WI38 (cell line): ENCODE data around the gene PPARG.

Experiments used
- H3K4me3 ChIP-seq: 2 replicates; pipeline ENCODE4 v1.5.1; 2011; ENCODE audit warnings: low read depth, mild to moderate bottlenecking, control low read depth, low read length
- TF ChIP-seq, protein P1 (sequence below): IDR thresholded peaks from 2 replicates; pipeline ENCODE4 v1.5.1; 2012; ENCODE audit warnings: low read depth, mild to moderate bottlenecking, control low read depth, low read length

PPARG gene

GRCh38 chr3:12312010-12312409, 23.1 kb downstream of the PPARG start:
- TF ChIP-seq, protein P1, sequence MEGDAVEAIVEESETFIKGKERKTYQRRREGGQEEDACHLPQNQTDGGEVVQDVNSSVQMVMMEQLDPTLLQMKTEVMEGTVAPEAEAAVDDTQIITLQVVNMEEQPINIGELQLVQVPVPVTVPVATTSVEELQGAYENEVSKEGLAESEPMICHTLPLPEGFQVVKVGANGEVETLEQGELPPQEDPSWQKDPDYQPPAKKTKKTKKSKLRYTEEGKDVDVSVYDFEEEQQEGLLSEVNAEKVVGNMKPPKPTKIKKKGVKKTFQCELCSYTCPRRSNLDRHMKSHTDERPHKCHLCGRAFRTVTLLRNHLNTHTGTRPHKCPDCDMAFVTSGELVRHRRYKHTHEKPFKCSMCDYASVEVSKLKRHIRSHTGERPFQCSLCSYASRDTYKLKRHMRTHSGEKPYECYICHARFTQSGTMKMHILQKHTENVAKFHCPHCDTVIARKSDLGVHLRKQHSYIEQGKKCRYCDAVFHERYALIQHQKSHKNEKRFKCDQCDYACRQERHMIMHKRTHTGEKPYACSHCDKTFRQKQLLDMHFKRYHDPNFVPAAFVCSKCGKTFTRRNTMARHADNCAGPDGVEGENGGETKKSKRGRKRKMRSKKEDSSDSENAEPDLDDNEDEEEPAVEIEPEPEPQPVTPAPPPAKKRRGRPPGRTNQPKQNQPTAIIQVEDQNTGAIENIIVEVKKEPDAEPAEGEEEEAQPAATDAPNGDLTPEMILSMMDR = no peak
- no peak overlapping the region for H3K4me3 ChIP-seq

GRCh38 chr3:12313519-12313918, 24.6 kb downstream of the PPARG start:
- no peak overlapping the region for H3K4me3 ChIP-seq
- TF ChIP-seq, protein P1 = no peak

DNA sequence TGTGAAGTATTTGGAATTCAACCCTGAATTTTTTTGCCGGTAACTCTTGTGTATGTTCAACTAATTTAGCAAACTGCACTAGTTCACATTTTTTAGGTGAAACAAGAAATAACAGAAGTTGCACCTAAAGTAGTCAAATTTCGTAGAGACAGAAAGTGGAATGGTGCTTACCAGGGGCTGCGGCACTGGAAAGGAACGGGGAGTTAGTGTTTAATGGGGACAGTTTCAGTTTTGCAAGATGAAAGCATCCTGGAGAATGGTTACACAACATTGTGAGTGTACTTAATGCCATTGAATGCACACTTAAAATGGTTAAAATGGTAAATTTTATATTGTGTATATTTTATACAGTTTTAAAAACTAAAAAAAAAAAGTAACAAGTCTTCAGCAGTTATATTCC, 27.4 kb downstream of the PPARG start:
- no peak overlapping the region for H3K4me3 ChIP-seq

DNA sequence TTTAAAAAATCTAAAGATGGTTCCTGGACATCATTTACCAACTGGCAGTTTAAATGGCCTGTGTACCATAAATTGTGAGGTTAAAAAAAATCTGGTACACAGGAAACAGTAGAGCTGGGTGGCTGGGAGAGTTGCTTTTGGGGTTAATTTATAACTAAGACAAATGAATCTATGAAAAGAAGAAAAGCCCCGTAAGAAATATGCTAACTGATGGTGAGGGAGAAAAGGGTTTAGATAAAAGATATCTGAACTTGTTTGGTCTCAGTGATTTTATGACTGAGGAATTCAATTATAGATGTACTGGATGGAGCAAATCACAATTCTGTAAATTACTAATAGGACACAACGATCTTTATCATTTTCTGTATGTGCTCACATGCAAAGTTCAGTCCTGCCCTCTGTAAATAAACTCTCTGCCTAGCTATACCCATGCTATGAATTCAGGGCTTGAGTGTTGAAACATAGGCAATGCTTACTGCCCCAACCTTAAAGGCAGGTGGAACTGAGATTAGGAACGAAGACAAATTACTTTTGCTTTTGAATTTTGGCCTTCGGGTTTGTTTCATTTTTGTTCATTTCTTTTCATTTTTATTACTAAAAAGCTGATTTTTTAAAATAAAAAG, 28.0 kb downstream of the PPARG start:
- no peak overlapping the region for H3K4me3 ChIP-seq
- TF ChIP-seq, protein P1 = no peak

More for the DNA sequence above, 27.4 kb downstream of the PPARG start:
- TF ChIP-seq, protein P1 = no peak

GRCh38 chr3:12317914-12318313, 29.0 kb downstream of the PPARG start:
- H3K4me3 ChIP-seq = no peak overlapping the region
- TF ChIP-seq, protein P1 = no peak

DNA sequence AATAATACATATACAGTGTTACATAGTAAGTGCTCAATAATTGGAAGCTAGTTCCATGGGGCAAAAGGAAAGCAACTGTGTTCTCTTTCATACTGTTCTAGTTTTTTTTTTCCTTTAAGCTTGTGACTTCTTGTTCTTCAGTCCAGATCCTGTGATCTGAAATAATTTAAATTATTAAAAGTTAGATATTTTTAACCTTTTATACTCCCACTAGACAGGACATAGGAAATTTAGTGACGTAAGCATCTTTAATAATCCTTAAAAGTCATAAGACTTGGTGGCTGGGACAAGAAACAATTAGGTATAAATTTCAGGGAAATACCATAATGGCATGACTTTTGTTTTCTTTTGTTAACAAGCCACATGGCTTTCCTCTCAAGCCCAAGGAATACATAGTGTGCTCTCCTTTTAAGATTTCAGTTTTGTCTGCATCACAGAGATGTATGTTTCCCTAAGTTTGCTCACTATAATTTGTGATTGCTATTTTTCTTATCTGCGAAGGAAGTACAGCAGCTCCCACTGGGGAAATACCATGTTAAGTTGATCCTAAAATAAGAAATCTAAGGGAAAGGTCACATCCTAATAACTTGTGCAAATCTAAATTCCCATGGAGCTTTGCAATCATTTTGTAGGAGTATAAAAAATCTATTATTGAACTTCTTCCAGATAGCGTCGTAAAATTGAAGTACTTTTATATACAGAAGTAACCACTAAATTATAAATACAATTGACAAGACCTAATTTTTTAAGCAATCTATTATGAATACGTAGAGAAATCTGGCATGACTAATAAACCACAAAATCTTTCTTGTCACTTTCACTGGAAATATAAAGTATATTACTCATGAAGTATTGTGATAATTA, 30.1 kb downstream of the PPARG start:
- TF ChIP-seq, protein P1 = no peak
- no peak overlapping the region for H3K4me3 ChIP-seq

DNA sequence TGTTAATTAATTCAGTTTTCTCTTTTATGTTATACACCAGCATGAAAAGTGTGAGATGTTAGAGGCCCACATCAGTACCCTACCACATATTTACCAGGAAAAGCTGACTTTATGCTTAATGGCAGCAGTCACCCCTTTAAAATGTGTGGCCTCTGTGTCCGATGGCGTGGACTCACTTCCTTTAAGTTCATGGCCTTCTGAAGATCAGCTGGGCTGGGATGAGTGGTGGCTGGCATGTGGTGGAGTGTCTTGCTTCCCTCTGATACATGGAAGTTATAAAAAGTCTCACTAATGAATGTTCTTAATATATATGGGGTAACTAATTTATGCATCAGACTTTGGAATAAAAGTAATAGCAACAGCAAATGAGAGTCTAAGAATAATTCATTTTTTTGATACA, 32.1 kb downstream of the PPARG start:
- TF ChIP-seq, protein P1 = no peak
- no peak overlapping the region for H3K4me3 ChIP-seq
